Ishikawa (cell line): Measurements from ENCODE around the gene NEK11.

Experiments used
- CEBPB ChIP-seq: IDR thresholded peaks from 2 replicates; pipeline ENCODE4 v1.6.1; 2012
- CREB1 ChIP-seq: IDR thresholded peaks from 2 replicates; pipeline ENCODE4 v1.6.1; 2012; ENCODE audit warnings: low read depth
- EP300 ChIP-seq: IDR thresholded peaks from 2 replicates; pipeline ENCODE4 v1.6.1; 2012; ENCODE audit warnings: borderline replicate concordance
- MAX ChIP-seq: IDR thresholded peaks from 2 replicates; pipeline ENCODE4 v1.6.1; 2012
- NFIC ChIP-seq: IDR thresholded peaks from 2 replicates; pipeline ENCODE4 v1.6.1; 2012
- TAF1 ChIP-seq: IDR thresholded peaks from 2 replicates; pipeline ENCODE4 v1.6.1; 2012; ENCODE audit warnings: low read depth, mild to moderate bottlenecking
- TCF12 ChIP-seq: IDR thresholded peaks from 2 replicates; pipeline ENCODE4 v1.6.1; 2012; ENCODE audit warnings: low read depth

DNA sequence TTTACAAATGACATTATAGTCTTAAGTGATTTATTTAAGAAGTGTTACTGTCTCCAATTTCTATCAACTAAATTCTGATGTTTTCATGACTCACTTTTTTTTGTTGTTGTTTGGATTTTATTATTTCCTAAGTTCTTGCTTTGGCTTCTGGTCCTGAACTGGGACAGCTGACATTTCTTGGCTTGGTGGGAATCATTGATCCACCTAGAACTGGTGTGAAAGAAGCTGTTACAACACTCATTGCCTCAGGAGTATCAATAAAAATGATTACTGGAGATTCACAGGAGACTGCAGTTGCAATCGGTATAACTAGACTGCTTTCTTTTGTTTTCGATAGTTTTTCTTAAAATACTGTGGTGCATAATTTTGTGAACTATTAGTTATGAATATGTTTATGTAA lies 47.6 kb upstream of the NEK11 start:
- TF ChIP-seq CREB1 (no peak), EP300 (no peak), CEBPB (no peak), TAF1 (no peak), NFIC (no peak), MAX (no peak), TCF12 (no peak)
